Esophagus squamous epithelium (tissue), 4 donors: Measurements from ENCODE around the gene ANTKMT.

Experiments used
- CTCF ChIP-seq, 6 experiments: fragments of 450-650 bp in 4 of 6; fragments of 200-600 bp in 2 of 6; sonication (generic) in 2 of 6; IDR thresholded peaks; one replicate each; pipeline ENCODE4 v1.5.1; 2016 to 2019; ENCODE audit warnings: antibody characterized with exemption in 6 of 6, mild to moderate bottlenecking in 4 of 6, moderate library complexity in 4 of 6
- POLR2A ChIP-seq, 4 donors: fragments of 450-650 bp; IDR thresholded peaks; one replicate each; pipeline ENCODE4 v1.6.1; 2017; ENCODE audit warnings: antibody characterized with exemption in 4 of 4, mild to moderate bottlenecking in 4 of 4, moderate library complexity in 3 of 4

DNA sequence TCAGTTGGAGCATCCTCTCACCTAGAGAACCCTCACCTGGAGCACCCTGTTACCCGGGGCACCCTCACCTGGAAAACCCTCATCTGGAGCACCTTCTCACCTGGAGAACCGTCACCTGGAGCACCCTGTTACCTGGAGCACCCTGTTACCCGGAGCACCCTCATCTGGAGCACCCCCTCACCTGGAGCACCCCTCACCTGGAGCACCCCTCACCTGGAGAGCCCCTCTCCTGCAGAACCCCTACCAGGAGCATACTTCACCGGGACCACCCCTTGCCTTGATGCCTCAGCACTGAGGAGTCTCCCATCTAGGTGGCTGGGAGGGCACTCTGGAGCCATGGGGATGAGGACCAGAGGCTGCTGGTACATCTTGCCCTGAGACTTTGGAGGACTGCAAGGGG lies 12.0 kb upstream of the ANTKMT start:
- TF ChIP-seq CTCF (IDR thresholded peaks at IDR 0.05) (no peak), POLR2A (IDR thresholded peaks at IDR 0.05) (no peak)
